ENCODE data around the gene CFAP99. TPM values are rescaled to one million over a fixed set of nuclear protein-coding genes. Genes with fewer than 3 reads are reported as not detected.
"Not testable (repeated sequence)": the region's sequence is repeated elsewhere in the genome, so short reads cannot be mapped to it uniquely, and the experiment has no call there.

Gene CFAP99
- total RNA-seq, 3 donors from 2014 or later, result 0.15 to 2.0 TPM; not detected in 1

- Histone ChIP-seq H3K4me1 (no peaks in the 10 kb centered on the region), H3K9me3 (peaks cover 4 to 6% of the 10 kb centered on the region in 2 donors), H3K27ac (no peak overlapping the region), H3K4me3 (no peak overlapping the region), H3K36me3 (no peaks in the 10 kb centered on the region), H3K27me3 (no peaks in the 10 kb centered on the region)
- intact Hi-C loops (cut with DNase I; ENCODE audit: low total_unique reads), result no loop called here
- DNase-seq (ENCODE audit: low spot score in 2 of 2), result no peak
- TF ChIP-seq POLR2A (IDR thresholded peaks at IDR 0.05), result no peak
- TF ChIP-seq POLR2AphosphoS5 (IDR thresholded peaks at IDR 0.05), result no peak
- no peak for TF ChIP-seq CTCF (IDR thresholded peaks at IDR 0.05)
These were observed 9.9 kb downstream of the CFAP99 start for GRCh38 chr4:2428496-2429213.

GRCh38 chr4:2429945-2430757 is 11.4 kb downstream of the CFAP99 start:
- H3K4me3 ChIP-seq; H3K4me1 ChIP-seq; intact Hi-C loops (cut with DNase I; ENCODE audit: low total_unique reads); H3K36me3 ChIP-seq; H3K27me3 ChIP-seq; H3K9me3 ChIP-seq: not testable (repeated sequence)
- H3K27ac ChIP-seq, result peak overlapping the region; percentile 76 to 82
- TF ChIP-seq POLR2AphosphoS5 (IDR thresholded peaks at IDR 0.05), result peak in 1 of 3 donors; percentile 16
- DNase-seq (ENCODE audit: low spot score in 2 of 2), result peak in 1 of 2 donors; percentile 43

GRCh38 chr4:2432004-2432403 is 13.2 kb downstream of the CFAP99 start:
- intact Hi-C loops (cut with DNase I; ENCODE audit: low total_unique reads), result no loop called here
- peaks cover 0 to 4% of the 10 kb centered on the region in 2 donors for H3K27me3 ChIP-seq
- no peak overlapping the region for H3K27ac ChIP-seq
- H3K36me3 ChIP-seq, result no peaks in the 10 kb centered on the region
- no peaks in the 10 kb centered on the region for H3K4me1 ChIP-seq
- TF ChIP-seq CTCF (IDR thresholded peaks at IDR 0.05) (no peak), POLR2A (IDR thresholded peaks at IDR 0.05) (no peak), POLR2AphosphoS5 (IDR thresholded peaks at IDR 0.05) (no peak)
- peaks cover 4 to 6% of the 10 kb centered on the region in 2 donors for H3K9me3 ChIP-seq
- DNase-seq (ENCODE audit: low spot score in 2 of 2), result no peak
- no peak overlapping the region for H3K4me3 ChIP-seq

GRCh38 chr4:2432991-2433530 is 14.3 kb downstream of the CFAP99 start:
- H3K9me3 ChIP-seq, result peaks cover 4 to 6% of the 10 kb centered on the region in 2 donors
- no peak overlapping the region for H3K4me3 ChIP-seq
- H3K36me3 ChIP-seq, result no peaks in the 10 kb centered on the region
- no peak for DNase-seq (ENCODE audit: low spot score in 2 of 2)
- H3K4me1 ChIP-seq, result no peaks in the 10 kb centered on the region
- no peak overlapping the region for H3K27ac ChIP-seq
- H3K27me3 ChIP-seq, result peaks cover 0 to 4% of the 10 kb centered on the region in 2 donors
- TF ChIP-seq POLR2AphosphoS5 (IDR thresholded peaks at IDR 0.05) (no peak), CTCF (IDR thresholded peaks at IDR 0.05) (no peak), POLR2A (IDR thresholded peaks at IDR 0.05) (no peak)
- intact Hi-C loops (cut with DNase I; ENCODE audit: low total_unique reads), result no loop called here

GRCh38 chr4:2433609-2434350 is 15.0 kb downstream of the CFAP99 start:
- no peak for DNase-seq (ENCODE audit: low spot score in 2 of 2)
- H3K27me3 ChIP-seq, result peaks cover 0 to 4% of the 10 kb centered on the region in 2 donors
- no peak overlapping the region for H3K4me3 ChIP-seq
- H3K9me3 ChIP-seq, result peaks cover 4 to 6% of the 10 kb centered on the region in 2 donors
- no peaks in the 10 kb centered on the region for H3K4me1 ChIP-seq
- no peaks in the 10 kb centered on the region for H3K36me3 ChIP-seq
- intact Hi-C loops (cut with DNase I; ENCODE audit: low total_unique reads), result no loop called here
- H3K27ac ChIP-seq, result no peak overlapping the region
- TF ChIP-seq POLR2A (IDR thresholded peaks at IDR 0.05), result no peak
- no peak for TF ChIP-seq CTCF (IDR thresholded peaks at IDR 0.05)
- no peak for TF ChIP-seq POLR2AphosphoS5 (IDR thresholded peaks at IDR 0.05)

Data from breast epithelium (tissue), 4 donors.